ENCODE results near the gene HSP90AB1.

HSP90AB1 gene

DNA sequence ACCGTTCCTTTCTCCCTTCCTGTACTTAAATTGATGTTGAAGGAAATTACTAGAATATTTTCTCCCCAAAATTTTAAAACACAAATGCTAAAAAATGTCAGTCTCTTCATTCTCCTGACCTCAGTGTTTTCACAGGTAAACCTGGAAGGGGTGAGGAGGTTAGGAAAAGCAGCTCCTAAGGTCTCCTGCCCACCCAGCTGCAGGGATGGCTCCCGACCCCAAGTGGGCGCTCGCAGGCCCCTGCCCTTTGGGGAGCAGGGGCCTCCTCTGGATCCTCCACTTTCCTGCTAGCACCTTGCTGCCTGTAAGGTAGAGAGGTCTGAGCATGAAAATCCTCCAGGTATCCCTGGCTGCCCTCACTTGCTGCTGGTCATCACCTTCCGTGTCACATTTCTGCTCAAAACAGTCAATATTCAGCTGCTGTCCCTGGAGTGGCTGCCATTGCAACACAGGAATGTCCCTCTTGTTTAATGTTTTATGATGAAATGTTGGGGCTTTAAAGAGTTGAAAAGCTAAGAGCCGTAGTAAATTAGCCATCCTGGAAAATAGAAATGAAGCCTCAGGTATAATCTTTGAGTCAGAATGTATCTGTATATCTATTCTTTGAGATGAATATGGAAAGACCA, 10.9 kb upstream of the HSP90AB1 start:
- DNase-seq (ENCODE audit: low read depth), result no peak

DNA sequence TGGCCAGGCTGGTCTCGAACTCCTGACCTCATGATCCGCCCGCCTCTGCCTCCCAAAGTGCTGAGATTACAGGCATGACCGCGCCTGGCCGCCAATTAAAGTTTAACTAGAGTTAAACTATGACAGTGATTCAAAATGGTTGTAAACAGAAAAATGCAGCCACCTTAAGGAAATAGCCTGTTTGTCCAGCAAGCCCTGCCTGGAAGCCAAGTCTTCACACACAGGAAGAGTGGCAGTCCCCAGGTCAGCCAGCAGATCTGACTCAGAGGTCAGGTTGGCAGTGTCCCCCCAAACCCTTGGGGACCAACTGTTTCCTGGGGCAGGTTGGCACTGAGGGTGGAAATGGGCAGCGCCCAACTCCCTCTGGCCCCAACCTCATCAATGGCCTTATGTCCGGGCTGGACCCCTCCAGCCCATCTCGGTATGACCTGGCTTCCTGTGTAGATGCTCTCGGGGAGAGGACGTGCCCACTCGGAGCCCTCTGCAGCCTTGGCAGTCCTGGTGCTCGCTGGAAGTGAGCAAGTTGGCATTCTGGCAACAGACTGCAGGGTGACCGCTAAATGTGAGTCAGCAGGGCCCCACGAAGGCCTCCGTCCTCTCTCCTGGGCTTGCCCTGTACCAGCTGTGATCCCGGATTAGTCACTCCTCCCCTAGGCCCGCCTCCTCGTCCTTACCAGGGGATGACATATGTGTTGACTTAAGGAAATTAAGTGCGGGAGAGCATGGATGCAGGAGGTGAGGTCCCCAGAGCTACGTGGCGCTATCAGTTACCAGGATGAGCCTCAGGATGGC, 9.7 kb upstream of the HSP90AB1 start:
- no peak for DNase-seq (ENCODE audit: low read depth)

DNA sequence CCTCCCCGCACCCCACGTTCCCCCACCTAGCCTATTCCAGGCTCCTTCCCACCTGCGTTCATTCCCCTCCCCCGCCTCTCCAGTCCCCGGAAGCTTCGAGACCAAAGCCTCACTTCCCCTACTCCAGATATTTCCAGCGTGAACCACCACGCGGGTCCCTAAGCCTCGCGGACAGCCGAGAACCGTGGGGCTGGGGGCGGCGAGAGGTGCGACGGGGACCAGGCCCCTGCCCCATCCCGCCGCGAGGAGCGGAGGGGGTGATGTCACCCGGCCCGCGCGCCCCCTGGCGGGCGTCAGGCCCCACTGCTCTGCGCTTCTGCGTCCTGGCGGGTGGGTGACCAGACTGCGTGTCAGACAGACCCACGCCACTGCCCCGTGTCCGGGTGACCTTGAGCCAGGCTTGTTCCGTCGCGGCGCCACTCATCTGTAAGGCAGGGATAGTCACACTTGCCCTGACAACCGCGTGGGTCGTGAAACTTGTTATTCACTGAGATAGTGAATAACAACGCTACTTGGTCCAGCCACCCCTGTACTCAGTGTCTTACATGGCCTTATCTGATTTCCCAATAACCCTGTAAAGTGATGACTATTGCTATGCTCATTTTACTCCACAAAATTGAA, 9.0 kb upstream of the HSP90AB1 start:
- no peak for DNase-seq (ENCODE audit: low read depth)

DNA sequence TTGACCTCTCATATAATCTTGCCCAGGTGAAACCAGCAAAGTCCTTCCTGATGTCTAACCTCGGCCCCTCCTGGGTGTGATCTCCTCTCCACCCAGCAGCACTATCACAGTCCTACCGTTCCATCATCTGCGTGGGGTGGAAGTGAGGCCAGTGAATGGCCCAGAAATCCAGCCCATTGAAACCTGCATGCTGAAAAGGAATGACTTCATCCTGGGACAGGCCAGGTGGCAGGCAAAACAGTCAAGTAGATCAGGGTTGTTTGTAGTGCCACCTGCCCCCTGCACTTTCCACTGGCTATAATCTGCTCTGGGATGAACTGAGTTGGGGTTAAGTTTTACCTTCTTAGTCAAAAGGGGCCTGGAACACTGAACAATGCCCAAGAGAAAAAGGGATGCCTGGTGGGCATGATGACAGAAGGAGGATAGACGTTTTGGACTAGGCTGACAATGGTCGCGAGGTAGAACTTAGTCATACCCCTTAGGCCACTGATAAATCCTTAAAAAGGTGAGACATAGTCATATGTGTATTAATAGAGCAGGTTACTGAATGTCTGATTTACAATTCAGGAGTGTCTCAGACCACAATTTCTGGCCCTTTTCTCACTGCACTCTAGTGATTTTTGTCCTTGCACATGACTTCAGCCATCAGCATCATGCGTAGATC, 8.1 kb upstream of the HSP90AB1 start:
- DNase-seq (ENCODE audit: low read depth), result no peak

DNA sequence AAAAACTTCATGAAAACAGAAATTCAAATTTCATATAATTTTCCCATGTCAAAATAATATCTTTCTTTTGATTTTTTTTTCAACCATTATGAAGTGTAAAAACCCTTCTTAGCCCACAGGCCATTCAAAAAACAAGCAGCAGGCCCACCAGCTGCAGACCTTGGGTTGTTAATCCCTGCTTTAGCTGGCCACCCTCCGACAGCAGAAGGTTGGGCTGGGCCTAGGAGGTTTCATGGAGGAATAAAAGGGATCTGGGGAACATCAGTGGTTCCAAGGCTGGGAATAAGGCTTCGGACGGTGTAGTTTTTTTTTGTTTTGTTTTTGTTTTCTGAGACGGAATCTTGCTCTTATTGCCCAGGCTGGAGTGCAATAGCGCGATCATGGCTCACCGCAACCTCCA, 3.6 kb upstream of the HSP90AB1 start:
- DNase-seq (ENCODE audit: low read depth), result no peak

DNA sequence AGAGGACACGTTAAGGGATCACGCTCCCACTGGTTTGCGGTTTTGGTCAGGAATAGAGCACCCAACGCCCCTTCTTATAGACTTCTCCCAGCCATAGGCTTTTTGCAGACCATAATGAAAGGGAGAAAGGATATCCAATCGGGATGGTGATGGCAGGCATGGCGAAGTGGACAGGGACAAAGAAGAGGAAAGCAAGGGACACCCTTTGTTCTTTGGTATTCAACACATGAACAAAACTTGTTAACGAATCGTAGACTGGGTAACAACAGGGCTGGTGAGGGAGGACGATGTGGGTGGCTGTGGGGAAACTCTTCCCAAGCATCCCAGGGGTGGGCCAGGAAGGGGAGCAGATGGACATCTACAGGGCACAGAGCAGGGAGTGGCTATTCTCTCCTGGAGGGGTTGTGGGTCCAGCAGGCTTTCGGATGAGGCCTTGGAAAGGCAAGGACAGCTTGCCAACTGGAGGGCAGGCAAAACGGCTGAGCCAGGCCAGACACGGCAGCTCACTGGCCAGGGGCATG, 1.4 kb upstream of the HSP90AB1 start:
- DNase-seq (ENCODE audit: low read depth), result no peak

DNA sequence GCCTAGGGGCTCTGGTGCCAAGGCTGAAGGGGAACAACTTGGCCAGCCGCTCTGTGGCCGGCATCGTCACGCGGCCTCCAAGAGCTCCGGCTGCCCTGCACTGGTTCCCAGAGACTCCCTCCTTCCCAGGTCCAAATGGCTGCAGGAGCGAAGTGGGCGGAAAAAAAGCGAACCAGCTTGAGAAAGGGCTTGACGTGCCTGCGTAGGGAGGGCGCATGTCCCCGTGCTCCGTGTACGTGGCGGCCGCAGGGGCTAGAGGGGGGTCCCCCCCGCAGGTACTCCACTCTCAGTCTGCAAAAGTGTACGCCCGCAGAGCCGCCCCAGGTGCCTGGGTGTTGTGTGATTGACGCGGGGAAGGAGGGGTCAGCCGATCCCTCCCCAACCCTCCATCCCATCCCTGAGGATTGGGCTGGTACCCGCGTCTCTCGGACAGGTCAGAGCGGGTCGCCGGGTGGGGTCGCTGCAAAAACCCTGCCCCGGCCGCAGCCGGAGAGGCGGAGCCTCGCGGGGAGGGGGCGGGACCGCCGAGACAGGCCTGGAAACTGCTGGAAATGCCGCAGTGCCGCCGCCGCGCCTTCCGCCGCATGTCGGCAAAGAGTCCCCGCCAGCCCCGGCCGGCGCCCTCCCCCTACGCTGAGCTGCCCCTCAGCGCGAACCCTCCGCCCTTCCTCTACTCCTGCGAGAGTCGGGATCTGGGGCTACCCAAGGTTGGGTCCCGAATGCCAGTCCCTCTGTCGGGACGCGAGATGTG, 814 bp upstream of the HSP90AB1 start:
- DNase-seq (ENCODE audit: low read depth), result no peak

DNA sequence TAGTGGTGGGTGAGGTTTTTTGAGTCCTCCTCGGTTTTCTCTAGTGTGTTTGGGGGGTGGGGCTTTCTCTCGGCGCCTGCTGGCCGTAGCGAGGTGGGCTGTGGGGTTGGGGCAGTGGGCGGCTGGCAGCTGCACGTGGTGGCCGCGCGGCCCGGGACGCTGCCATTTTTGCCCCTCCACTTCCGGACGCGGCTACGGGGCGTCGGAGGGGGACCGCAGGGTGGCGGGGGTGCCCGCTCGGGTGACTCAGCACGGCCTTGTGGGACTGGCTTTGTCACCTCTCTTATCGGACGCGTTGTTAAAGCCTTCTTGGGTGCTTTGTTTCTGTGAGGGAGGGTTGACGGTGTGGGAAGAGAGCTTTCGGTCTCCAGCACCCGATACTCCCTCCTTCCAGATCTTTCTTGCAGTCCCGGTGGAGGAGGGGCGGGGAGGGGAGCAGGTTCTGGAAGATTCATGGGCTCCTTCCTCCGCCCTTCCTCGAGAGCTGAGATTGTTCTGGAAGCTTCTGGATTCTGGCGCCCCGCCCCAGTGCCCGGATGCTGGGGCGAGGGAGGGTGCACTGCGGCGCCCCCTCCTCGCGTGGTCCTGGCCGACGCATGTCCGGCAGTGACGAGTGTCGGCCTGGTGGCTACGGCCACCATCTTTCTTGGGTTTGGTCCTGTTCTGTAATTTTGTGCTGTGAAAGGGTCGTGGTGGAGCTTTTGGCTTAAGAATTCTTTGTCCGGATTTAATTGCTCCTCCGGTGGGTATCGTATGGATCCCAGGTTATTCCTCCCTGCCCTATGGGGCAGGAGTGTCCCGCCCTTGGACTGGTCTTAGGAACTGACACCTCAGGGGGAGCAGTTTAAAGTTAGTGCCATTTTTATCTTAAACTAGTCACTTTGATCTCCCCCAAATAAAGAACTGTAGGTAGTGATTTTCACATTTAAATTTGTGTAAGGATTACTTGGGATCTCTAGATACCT, 719 bp downstream of the HSP90AB1 start:
- no peak for DNase-seq (ENCODE audit: low read depth)

DNA sequence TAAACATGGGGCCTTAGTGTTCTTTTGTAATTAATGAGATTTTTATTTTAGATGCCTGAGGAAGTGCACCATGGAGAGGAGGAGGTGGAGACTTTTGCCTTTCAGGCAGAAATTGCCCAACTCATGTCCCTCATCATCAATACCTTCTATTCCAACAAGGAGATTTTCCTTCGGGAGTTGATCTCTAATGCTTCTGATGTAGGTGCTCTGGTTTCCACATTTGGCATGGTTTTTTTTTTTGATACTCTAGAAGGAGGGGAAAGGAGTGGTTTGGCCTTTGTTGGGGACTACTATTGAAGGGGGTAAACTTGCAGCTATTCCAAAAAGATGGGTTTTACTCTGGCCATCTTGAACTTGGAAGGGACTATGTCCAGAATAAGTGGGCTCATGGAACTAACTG, 1.7 kb downstream of the HSP90AB1 start:
- DNase-seq (ENCODE audit: low read depth), result no peak

DNA sequence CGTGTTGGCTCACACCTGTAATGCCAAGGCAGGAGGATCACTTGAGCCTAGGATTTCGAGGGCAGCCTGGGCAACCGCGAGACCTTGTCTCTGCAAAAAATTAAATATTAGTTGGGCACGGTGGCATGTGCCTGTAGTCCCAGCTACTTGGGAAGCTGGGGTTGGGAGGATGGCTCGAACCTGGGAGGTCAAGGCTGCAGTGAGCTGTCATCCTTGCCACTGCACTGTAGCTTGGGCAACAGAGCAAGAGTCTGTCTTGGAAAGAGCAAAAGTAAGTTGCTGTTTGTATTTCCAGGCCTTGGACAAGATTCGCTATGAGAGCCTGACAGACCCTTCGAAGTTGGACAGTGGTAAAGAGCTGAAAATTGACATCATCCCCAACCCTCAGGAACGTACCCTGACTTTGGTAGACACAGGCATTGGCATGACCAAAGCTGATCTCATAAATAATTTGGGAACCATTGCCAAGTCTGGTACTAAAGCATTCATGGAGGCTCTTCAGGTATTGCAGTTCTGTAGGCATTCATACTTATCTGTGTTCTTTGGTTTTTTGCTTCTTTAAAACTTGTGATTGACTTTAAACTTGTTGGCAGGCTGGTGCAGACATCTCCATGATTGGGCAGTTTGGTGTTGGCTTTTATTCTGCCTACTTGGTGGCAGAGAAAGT, 2.3 kb downstream of the HSP90AB1 start:
- no peak for DNase-seq (ENCODE audit: low read depth)

DNA sequence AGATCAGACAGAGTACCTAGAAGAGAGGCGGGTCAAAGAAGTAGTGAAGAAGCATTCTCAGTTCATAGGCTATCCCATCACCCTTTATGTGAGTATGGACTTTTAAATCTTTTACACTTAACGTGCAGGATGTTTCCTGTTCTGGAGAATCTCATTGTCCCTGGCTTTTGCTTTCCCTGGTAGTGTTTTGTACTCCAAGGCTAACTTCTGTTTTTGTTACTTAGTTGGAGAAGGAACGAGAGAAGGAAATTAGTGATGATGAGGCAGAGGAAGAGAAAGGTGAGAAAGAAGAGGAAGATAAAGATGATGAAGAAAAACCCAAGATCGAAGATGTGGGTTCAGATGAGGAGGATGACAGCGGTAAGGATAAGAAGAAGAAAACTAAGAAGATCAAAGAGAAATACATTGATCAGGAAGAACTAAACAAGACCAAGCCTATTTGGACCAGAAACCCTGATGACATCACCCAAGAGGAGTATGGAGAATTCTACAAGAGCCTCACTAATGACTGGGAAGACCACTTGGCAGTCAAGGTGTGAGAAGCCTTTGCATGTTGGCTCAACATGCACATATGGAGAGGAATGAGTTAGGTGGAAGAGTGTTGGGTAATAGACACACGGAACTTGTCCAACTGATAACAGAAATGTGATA, 3.3 kb downstream of the HSP90AB1 start:
- no peak for DNase-seq (ENCODE audit: low read depth)

DNA sequence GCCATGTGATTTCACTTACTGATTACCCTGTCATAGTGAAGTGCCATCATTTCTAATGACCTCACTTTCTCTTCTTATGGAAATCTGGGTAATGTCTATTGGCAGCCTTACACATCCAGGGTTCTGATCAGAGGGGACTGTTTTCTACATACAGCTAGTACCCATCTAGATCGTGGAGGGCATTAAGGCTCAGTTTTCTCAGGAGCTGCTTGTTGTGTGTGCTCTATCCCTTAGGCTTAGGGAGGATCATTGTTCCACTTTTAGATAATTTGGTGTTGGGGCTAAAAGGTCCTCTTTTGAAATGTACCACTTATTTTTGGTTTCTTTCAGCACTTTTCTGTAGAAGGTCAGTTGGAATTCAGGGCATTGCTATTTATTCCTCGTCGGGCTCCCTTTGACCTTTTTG, 3.8 kb downstream of the HSP90AB1 start:
- DNase-seq (ENCODE audit: low read depth), result no peak

DNA sequence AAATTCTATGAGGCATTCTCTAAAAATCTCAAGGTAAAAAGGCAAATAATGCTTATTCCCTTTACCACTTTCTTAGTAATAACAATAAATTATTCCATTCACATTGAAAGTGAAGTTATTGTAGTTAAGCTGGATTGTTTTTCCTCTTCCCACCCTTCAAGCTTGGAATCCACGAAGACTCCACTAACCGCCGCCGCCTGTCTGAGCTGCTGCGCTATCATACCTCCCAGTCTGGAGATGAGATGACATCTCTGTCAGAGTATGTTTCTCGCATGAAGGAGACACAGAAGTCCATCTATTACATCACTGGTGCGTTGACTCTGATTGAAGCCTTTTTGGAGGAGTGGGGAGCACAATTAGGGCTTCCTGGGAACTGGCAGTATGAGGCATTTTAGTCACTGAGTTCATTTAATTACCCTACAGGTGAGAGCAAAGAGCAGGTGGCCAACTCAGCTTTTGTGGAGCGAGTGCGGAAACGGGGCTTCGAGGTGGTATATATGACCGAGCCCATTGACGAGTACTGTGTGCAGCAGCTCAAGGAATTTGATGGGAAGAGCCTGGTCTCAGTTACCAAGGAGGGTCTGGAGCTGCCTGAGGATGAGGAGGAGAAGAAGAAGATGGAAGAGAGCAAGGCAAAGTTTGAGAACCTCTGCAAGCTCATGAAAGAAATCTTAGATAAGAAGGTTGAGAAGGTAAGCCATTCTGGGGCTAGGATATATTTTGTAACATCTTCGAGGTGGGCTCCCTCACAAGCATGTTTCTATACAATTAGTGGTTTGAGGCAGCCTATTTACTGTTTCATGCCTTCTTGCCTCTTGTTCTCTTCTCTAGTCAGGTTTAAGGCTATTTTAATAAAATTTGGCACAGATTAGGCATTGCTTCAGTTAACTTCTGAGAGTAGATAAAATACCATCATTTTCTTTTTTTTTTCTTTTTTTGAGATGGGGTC, 4.9 kb downstream of the HSP90AB1 start:
- no peak for DNase-seq (ENCODE audit: low read depth)

DNA sequence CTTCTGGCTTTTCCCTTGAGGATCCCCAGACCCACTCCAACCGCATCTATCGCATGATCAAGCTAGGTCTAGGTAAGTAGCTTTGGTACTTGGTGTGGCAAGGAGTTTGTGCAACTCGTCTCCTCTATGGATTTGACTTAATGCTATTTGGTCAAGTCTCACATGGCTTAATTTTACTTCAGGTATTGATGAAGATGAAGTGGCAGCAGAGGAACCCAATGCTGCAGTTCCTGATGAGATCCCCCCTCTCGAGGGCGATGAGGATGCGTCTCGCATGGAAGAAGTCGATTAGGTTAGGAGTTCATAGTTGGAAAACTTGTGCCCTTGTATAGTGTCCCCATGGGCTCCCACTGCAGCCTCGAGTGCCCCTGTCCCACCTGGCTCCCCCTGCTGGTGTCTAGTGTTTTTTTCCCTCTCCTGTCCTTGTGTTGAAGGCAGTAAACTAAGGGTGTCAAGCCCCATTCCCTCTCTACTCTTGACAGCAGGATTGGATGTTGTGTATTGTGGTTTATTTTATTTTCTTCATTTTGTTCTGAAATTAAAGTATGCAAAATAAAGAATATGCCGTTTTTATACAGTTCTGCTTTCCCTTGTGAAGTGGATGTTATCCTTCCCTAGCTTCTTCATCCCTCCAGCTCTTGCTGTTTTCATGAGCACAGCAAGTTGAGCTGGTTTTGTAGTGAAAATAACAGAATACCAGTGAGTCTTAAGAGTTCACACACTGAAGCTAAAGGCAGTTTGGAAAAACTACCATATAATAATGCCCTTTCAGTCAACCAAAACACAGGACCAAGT, 6.6 kb downstream of the HSP90AB1 start:
- no peak for DNase-seq (ENCODE audit: low read depth)

DNA sequence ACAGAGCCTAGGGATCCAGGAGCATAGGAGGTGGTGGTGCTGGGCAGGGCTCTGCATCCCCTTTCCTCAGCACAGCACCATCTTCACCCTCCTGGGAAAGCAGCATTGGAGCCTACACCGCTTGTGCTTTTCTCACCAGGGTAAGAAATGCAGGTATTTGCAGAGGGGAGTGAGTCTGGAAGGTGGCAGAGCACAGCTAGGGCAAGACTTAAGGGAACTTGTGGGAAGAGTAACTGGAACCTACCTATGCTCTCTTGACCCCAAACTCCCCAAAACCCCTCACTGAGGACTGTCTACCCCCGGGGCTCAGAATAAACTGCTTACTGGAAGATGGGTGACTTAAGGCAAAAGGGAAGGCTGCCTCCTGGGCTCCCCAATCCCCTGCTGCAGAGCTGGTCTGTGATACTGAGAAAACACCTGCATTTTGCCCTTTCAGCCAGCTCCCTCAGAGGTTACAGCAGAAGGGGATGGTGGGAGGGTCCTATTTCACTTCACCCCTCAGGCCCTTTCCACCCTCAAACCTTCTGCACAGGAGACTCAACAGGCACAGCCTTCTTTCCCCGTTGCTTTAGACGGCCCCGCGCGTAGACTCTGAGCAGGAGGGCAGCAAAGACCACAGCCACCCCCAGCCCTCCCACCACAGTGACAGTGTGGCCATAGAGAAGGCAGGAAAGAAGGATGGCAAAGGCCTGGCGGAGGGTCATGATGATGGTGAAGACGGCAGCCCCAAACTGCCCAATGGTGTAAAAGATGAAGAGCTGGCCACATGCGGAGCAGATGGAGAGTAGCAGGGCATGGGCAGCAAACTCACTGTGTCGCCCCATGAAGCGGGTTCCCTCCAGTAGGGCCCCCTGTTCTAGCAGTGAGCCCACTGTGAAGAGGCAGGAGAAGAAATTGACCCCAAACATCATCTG, 7.5 kb downstream of the HSP90AB1 start:
- no peak for DNase-seq (ENCODE audit: low read depth)

DNA sequence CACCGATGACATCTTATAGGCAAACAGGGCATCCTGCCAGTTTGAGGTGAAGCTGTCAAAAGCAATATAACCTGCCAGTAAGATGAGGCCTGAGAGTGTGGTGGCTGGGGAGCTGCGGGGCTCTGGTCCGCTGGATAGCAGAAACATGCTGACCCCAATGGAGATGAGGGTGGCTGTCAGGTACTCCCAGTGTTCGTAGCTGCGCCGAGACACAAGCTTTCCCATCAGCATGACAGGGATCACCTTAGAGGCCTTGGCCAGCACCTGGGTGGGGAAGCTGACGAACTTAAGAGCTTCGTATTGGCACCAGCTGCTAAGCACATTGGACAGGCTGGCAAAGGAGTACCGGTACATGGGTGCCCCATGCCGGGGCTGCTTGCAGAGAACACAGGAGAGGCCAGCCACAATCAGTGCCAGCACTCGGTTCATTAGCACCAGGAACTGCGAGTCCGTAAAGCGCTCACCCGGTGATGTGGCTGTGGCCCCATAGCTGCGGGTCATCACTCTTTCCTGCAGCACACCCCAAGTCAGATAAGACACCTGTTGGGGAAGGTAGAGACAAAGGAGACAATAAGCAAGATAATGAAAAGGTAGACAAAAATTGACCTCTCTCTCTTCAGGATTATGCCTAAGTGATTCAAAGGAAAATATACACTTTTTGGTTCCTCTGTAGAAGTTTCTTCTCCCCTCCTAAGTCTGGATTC, 8.4 kb downstream of the HSP90AB1 start:
- no peak for DNase-seq (ENCODE audit: low read depth)

Measured in CMK (cell line).